ENCODE measurements around the gene PXN.
A peak's percentile ranks its signal among the peaks of the same experiment; 100 is the strongest.
"Not testable (repeated sequence)": the region's sequence is repeated elsewhere in the genome, so short reads cannot be mapped to it uniquely, and the experiment has no call there.

Gene PXN

GRCh38 chr12:120193286-120193685 is 72.2 kb downstream of the PXN start:
- H3K27me3 ChIP-seq (ENCODE audit: control insufficient read depth, insufficient read depth, low read length); H3K9me3 ChIP-seq (replicated peaks; ENCODE audit: low read length): not testable (repeated sequence)
- Histone ChIP-seq H3K4me3 (ENCODE audit: low read length) (peak overlapping the region; percentile 96), H3K9ac (ENCODE audit: low read depth, low read length) (peak overlapping the region; percentile 93), H3K4me2 (ENCODE audit: low read length) (peak overlapping the region; percentile 94), H3K36me3 (ENCODE audit: insufficient read depth, low read length) (peaks cover 40% of the 10 kb centered on the region), H3K4me1 (ENCODE audit: control insufficient read depth, insufficient read depth, low read length) (peaks cover 46% of the 10 kb centered on the region)

GRCh38 chr12:120190985-120191480 is 74.5 kb downstream of the PXN start:
- H3K4me3 ChIP-seq (ENCODE audit: low read length) = no peak overlapping the region
- H3K36me3 ChIP-seq (ENCODE audit: insufficient read depth, low read length) = peaks cover 33% of the 10 kb centered on the region
- H3K4me1 ChIP-seq (ENCODE audit: control insufficient read depth, insufficient read depth, low read length) = peaks cover 23% of the 10 kb centered on the region
- H3K27me3 ChIP-seq (ENCODE audit: control insufficient read depth, insufficient read depth, low read length) = no peaks in the 10 kb centered on the region
- H3K9ac ChIP-seq (ENCODE audit: low read depth, low read length) = no peak overlapping the region
- no peaks in the 10 kb centered on the region for H3K9me3 ChIP-seq (replicated peaks; ENCODE audit: low read length)
- H3K4me2 ChIP-seq (ENCODE audit: low read length) = no peak overlapping the region

GRCh38 chr12:120190386-120190785 is 75.1 kb downstream of the PXN start:
- Histone ChIP-seq H3K27me3 (ENCODE audit: control insufficient read depth, insufficient read depth, low read length) (no peaks in the 10 kb centered on the region), H3K4me3 (ENCODE audit: low read length) (no peak overlapping the region), H3K9me3 (replicated peaks; ENCODE audit: low read length) (no peaks in the 10 kb centered on the region), H3K9ac (ENCODE audit: low read depth, low read length) (no peak overlapping the region), H3K4me1 (ENCODE audit: control insufficient read depth, insufficient read depth, low read length) (peaks cover 17% of the 10 kb centered on the region), H3K4me2 (ENCODE audit: low read length) (no peak overlapping the region), H3K36me3 (ENCODE audit: insufficient read depth, low read length) (peaks cover 29% of the 10 kb centered on the region)

- no peak overlapping the region for H3K9ac ChIP-seq (ENCODE audit: low read depth, low read length)
- no peaks in the 10 kb centered on the region for H3K9me3 ChIP-seq (replicated peaks; ENCODE audit: low read length)
- H3K4me2 ChIP-seq (ENCODE audit: low read length) = no peak overlapping the region
- H3K36me3 ChIP-seq (ENCODE audit: insufficient read depth, low read length) = peaks cover 58% of the 10 kb centered on the region
- peaks cover 20% of the 10 kb centered on the region for H3K4me1 ChIP-seq (ENCODE audit: control insufficient read depth, insufficient read depth, low read length)
- H3K27me3 ChIP-seq (ENCODE audit: control insufficient read depth, insufficient read depth, low read length) = no peaks in the 10 kb centered on the region
- H3K4me3 ChIP-seq (ENCODE audit: low read length) = no peak overlapping the region
Measured at GRCh38 chr12:120186654-120187053, 78.9 kb downstream of the PXN start.

- no peak overlapping the region for H3K4me3 ChIP-seq (ENCODE audit: low read length)
- H3K9ac ChIP-seq (ENCODE audit: low read depth, low read length) = no peak overlapping the region
- no peaks in the 10 kb centered on the region for H3K9me3 ChIP-seq (replicated peaks; ENCODE audit: low read length)
- no peaks in the 10 kb centered on the region for H3K27me3 ChIP-seq (ENCODE audit: control insufficient read depth, insufficient read depth, low read length)
- H3K36me3 ChIP-seq (ENCODE audit: insufficient read depth, low read length) = peaks cover 61% of the 10 kb centered on the region
- H3K4me2 ChIP-seq (ENCODE audit: low read length) = no peak overlapping the region
- peaks cover 18% of the 10 kb centered on the region for H3K4me1 ChIP-seq (ENCODE audit: control insufficient read depth, insufficient read depth, low read length)
Measured at GRCh38 chr12:120183211-120183631, 82.3 kb downstream of the PXN start.

- H3K9me3 ChIP-seq (replicated peaks; ENCODE audit: low read length) = no peaks in the 10 kb centered on the region
- H3K4me2 ChIP-seq (ENCODE audit: low read length) = peak overlapping the region; percentile 10
- H3K4me1 ChIP-seq (ENCODE audit: control insufficient read depth, insufficient read depth, low read length) = peaks cover 18% of the 10 kb centered on the region
- H3K27me3 ChIP-seq (ENCODE audit: control insufficient read depth, insufficient read depth, low read length) = no peaks in the 10 kb centered on the region
- peaks cover 68% of the 10 kb centered on the region for H3K36me3 ChIP-seq (ENCODE audit: insufficient read depth, low read length)
- no peak overlapping the region for H3K4me3 ChIP-seq (ENCODE audit: low read length)
- no peak overlapping the region for H3K9ac ChIP-seq (ENCODE audit: low read depth, low read length)
Measured at GRCh38 chr12:120181991-120182631, 83.4 kb downstream of the PXN start.

GRCh38 chr12:120180975-120181374 is 84.6 kb downstream of the PXN start:
- H3K4me2 ChIP-seq (ENCODE audit: low read length) = no peak overlapping the region
- peaks cover 69% of the 10 kb centered on the region for H3K36me3 ChIP-seq (ENCODE audit: insufficient read depth, low read length)
- no peaks in the 10 kb centered on the region for H3K27me3 ChIP-seq (ENCODE audit: control insufficient read depth, insufficient read depth, low read length)
- H3K9me3 ChIP-seq (replicated peaks; ENCODE audit: low read length) = no peaks in the 10 kb centered on the region
- no peak overlapping the region for H3K4me3 ChIP-seq (ENCODE audit: low read length)
- no peak overlapping the region for H3K9ac ChIP-seq (ENCODE audit: low read depth, low read length)
- H3K4me1 ChIP-seq (ENCODE audit: control insufficient read depth, insufficient read depth, low read length) = peaks cover 18% of the 10 kb centered on the region

GRCh38 chr12:120175537-120175936 is 90.0 kb downstream of the PXN start:
- Histone ChIP-seq H3K27me3 (ENCODE audit: control insufficient read depth, insufficient read depth, low read length) (no peaks in the 10 kb centered on the region), H3K4me3 (ENCODE audit: low read length) (no peak overlapping the region), H3K4me2 (ENCODE audit: low read length) (no peak overlapping the region), H3K4me1 (ENCODE audit: control insufficient read depth, insufficient read depth, low read length) (no peaks in the 10 kb centered on the region), H3K9me3 (replicated peaks; ENCODE audit: low read length) (no peaks in the 10 kb centered on the region), H3K9ac (ENCODE audit: low read depth, low read length) (no peak overlapping the region), H3K36me3 (ENCODE audit: insufficient read depth, low read length) (peaks cover 75% of the 10 kb centered on the region)

GRCh38 chr12:120175062-120175461 is 90.5 kb downstream of the PXN start:
- Histone ChIP-seq H3K36me3 (ENCODE audit: insufficient read depth, low read length) (peaks cover 80% of the 10 kb centered on the region), H3K9me3 (replicated peaks; ENCODE audit: low read length) (no peaks in the 10 kb centered on the region), H3K27me3 (ENCODE audit: control insufficient read depth, insufficient read depth, low read length) (no peaks in the 10 kb centered on the region), H3K4me2 (ENCODE audit: low read length) (no peak overlapping the region), H3K4me3 (ENCODE audit: low read length) (no peak overlapping the region), H3K9ac (ENCODE audit: low read depth, low read length) (no peak overlapping the region), H3K4me1 (ENCODE audit: control insufficient read depth, insufficient read depth, low read length) (no peaks in the 10 kb centered on the region)

GRCh38 chr12:120172053-120172452 is 93.5 kb downstream of the PXN start:
- Histone ChIP-seq H3K4me3 (ENCODE audit: low read length) (no peak overlapping the region), H3K36me3 (ENCODE audit: insufficient read depth, low read length) (peaks cover 79% of the 10 kb centered on the region), H3K9ac (ENCODE audit: low read depth, low read length) (no peak overlapping the region), H3K27me3 (ENCODE audit: control insufficient read depth, insufficient read depth, low read length) (no peaks in the 10 kb centered on the region), H3K4me1 (ENCODE audit: control insufficient read depth, insufficient read depth, low read length) (no peaks in the 10 kb centered on the region), H3K4me2 (ENCODE audit: low read length) (no peak overlapping the region), H3K9me3 (replicated peaks; ENCODE audit: low read length) (no peaks in the 10 kb centered on the region)

GRCh38 chr12:120170631-120171030 is 94.9 kb downstream of the PXN start:
- Histone ChIP-seq H3K4me2 (ENCODE audit: low read length) (no peak overlapping the region), H3K4me1 (ENCODE audit: control insufficient read depth, insufficient read depth, low read length) (no peaks in the 10 kb centered on the region), H3K9me3 (replicated peaks; ENCODE audit: low read length) (no peaks in the 10 kb centered on the region), H3K9ac (ENCODE audit: low read depth, low read length) (no peak overlapping the region), H3K4me3 (ENCODE audit: low read length) (no peak overlapping the region), H3K27me3 (ENCODE audit: control insufficient read depth, insufficient read depth, low read length) (no peaks in the 10 kb centered on the region), H3K36me3 (ENCODE audit: insufficient read depth, low read length) (peaks cover 66% of the 10 kb centered on the region)

GRCh38 chr12:120169946-120170345 is 95.6 kb downstream of the PXN start:
- H3K4me3 ChIP-seq (ENCODE audit: low read length) = no peak overlapping the region
- peaks cover 59% of the 10 kb centered on the region for H3K36me3 ChIP-seq (ENCODE audit: insufficient read depth, low read length)
- H3K4me1 ChIP-seq (ENCODE audit: control insufficient read depth, insufficient read depth, low read length) = no peaks in the 10 kb centered on the region
- no peaks in the 10 kb centered on the region for H3K9me3 ChIP-seq (replicated peaks; ENCODE audit: low read length)
- H3K9ac ChIP-seq (ENCODE audit: low read depth, low read length) = no peak overlapping the region
- no peaks in the 10 kb centered on the region for H3K27me3 ChIP-seq (ENCODE audit: control insufficient read depth, insufficient read depth, low read length)
- no peak overlapping the region for H3K4me2 ChIP-seq (ENCODE audit: low read length)
